WTC11 (cell line): ENCODE measurements around the gene TRIM50. TPM values are rescaled to one million over a fixed set of nuclear protein-coding genes. Genes with fewer than 3 reads are reported as not detected.

Source experiments
- ATAC-seq: fragments of 200-7000 bp; cut with Tn5 transposase; 2 replicates; pipeline ENCODE4 v1.10.0; 2021; ENCODE audit warnings: mild to moderate bottlenecking, moderate library complexity
- CTCF ChIA-PET: fragments of 300-600 bp; sonication (Branson Sonifier 250); formaldehyde crosslinking; loops from one replicate; lab custom pipeline; 2021; ENCODE audit warnings: antibody characterized with exemption; lab: Charles Lee
- POLR2A ChIA-PET: fragments of 350-600 bp; sonication (Branson Sonifier 250); formaldehyde crosslinking; loops from one replicate; lab custom pipeline; 2021; ENCODE audit warnings: antibody characterized with exemption; lab: Charles Lee
- DNase-seq: peaks from one replicate; pipeline ENCODE4 v3.0.0; 2021; ENCODE audit warnings: low spot score
- H3K27ac Mint-ChIP-seq: 2 replicates; pipeline ENCODE4 v1.8.0; 2021; ENCODE audit warnings: mixed read lengths
- H3K27me3 Mint-ChIP-seq: 2 replicates; pipeline ENCODE4 v1.8.0; 2021; ENCODE audit warnings: low read depth, mild to moderate bottlenecking, moderate library complexity, mixed read lengths
- H3K36me3 Mint-ChIP-seq: 2 replicates; pipeline ENCODE4 v1.8.0; 2021; ENCODE audit warnings: mixed read lengths
- H3K4me1 Mint-ChIP-seq: 2 replicates; pipeline ENCODE4 v1.8.0; 2022; ENCODE audit warnings: mixed read lengths
- H3K4me3 Mint-ChIP-seq: 2 replicates; pipeline ENCODE4 v1.8.0; 2021; ENCODE audit warnings: mild to moderate bottlenecking, moderate library complexity, mixed read lengths
- H3K9me3 Mint-ChIP-seq: 2 replicates; pipeline ENCODE4 v1.8.0; 2021; ENCODE audit warnings: mixed read lengths
- ETV6 ChIP-seq: sonication (generic); formaldehyde crosslinking; IDR thresholded peaks from 2 replicates; pipeline ENCODE4 v1.8.1; 2022; ENCODE audit warnings: mild to moderate bottlenecking, missing genetic modification reagents
- FOXJ3 ChIP-seq: sonication (generic); formaldehyde crosslinking; IDR thresholded peaks from 2 replicates; pipeline ENCODE4 v1.9.0; 2021; ENCODE audit warnings: missing genetic modification reagents, mild to moderate bottlenecking, borderline replicate concordance
- GRHL2 ChIP-seq: fragments of 250-450 bp; sonication (Bioruptor Pico); IDR thresholded peaks from 2 replicates; pipeline ENCODE4 v1.8.0; 2022; ENCODE audit warnings: mild to moderate bottlenecking, moderate library complexity; ENCODE audit not compliant: insufficient replicate concordance, severe bottlenecking
- MXD4 ChIP-seq: fragments of 250-450 bp; sonication (Bioruptor Pico); IDR thresholded peaks from 2 replicates; pipeline ENCODE4 v1.8.0; 2021; ENCODE audit warnings: mild to moderate bottlenecking, moderate library complexity, borderline replicate concordance
- NR2C2 ChIP-seq: sonication (generic); formaldehyde crosslinking; IDR thresholded peaks from 2 replicates; pipeline ENCODE4 v1.8.0; 2022; ENCODE audit warnings: mild to moderate bottlenecking, missing genetic modification reagents
- SOX15 ChIP-seq: fragments of 250-450 bp; sonication (Bioruptor Pico); IDR thresholded peaks from 2 replicates; pipeline ENCODE4 v1.9.0; 2021; ENCODE audit warnings: mild to moderate bottlenecking
- TCF7 ChIP-seq: sonication (generic); formaldehyde crosslinking; IDR thresholded peaks from 2 replicates; pipeline ENCODE4 v1.8.0; 2022; ENCODE audit warnings: mild to moderate bottlenecking, low read depth, missing genetic modification reagents, moderate library complexity
- ZNF121 ChIP-seq: sonication (generic); formaldehyde crosslinking; IDR thresholded peaks from 2 replicates; pipeline ENCODE4 v1.8.0; 2023; ENCODE audit warnings: missing genetic modification reagents
- ZNF317 ChIP-seq: sonication (generic); formaldehyde crosslinking; IDR thresholded peaks from 2 replicates; pipeline ENCODE4 v1.8.1; 2023; ENCODE audit warnings: low read depth, mild to moderate bottlenecking, moderate library complexity, missing genetic modification reagents, borderline replicate concordance
- ZNF416 ChIP-seq: fragments of 250-450 bp; sonication (Bioruptor Pico); IDR thresholded peaks from 2 replicates; pipeline ENCODE4 v1.9.0; 2021; ENCODE audit warnings: mild to moderate bottlenecking, inconsistent platforms
- ZNF671 ChIP-seq: fragments of 250-450 bp; sonication (Bioruptor Pico); IDR thresholded peaks from 2 replicates; pipeline ENCODE4 v1.8.0; 2021; ENCODE audit warnings: mild to moderate bottlenecking
- total RNA-seq: library from RNA; stranded (reverse); gene quantifications from 3 replicates; pipeline ENCODE4 v1.2.3, GENCODE V29; 2021
- TF ChIP-seq, protein P1 (sequence below): sonication (generic); formaldehyde crosslinking; IDR thresholded peaks from 2 replicates; pipeline ENCODE4 v1.8.1; 2022; ENCODE audit warnings: mild to moderate bottlenecking, missing genetic modification reagents, moderate library complexity, borderline replicate concordance
- TF ChIP-seq, protein P2 (sequence below): sonication (generic); formaldehyde crosslinking; IDR thresholded peaks from 2 replicates; pipeline ENCODE4 v1.8.1; 2022; ENCODE audit warnings: missing genetic modification reagents, borderline replicate concordance
- TF ChIP-seq, protein P3 (sequence below): sonication (generic); formaldehyde crosslinking; IDR thresholded peaks from 2 replicates; pipeline ENCODE4 v1.8.1; 2022; ENCODE audit warnings: mild to moderate bottlenecking, moderate library complexity, missing genetic modification reagents
- TF ChIP-seq, protein P4 (sequence below): sonication (generic); formaldehyde crosslinking; IDR thresholded peaks from 2 replicates; pipeline ENCODE4 v1.8.0; 2023; ENCODE audit warnings: mild to moderate bottlenecking, missing genetic modification reagents
- TF ChIP-seq, protein P5 (sequence below): sonication (generic); formaldehyde crosslinking; IDR thresholded peaks from 2 replicates; pipeline ENCODE4 v1.8.0; 2022; ENCODE audit warnings: missing genetic modification reagents
- TF ChIP-seq, protein P6 (sequence below): sonication (generic); formaldehyde crosslinking; IDR thresholded peaks from 2 replicates; pipeline ENCODE4 v1.8.1; 2023; ENCODE audit warnings: mild to moderate bottlenecking, missing genetic modification reagents, moderate library complexity
- TF ChIP-seq, protein P7 (sequence below): sonication (generic); formaldehyde crosslinking; IDR thresholded peaks from 2 replicates; pipeline ENCODE4 v1.8.1; 2023; ENCODE audit warnings: mild to moderate bottlenecking, moderate library complexity, missing genetic modification reagents
- TF ChIP-seq, protein P8 (sequence below): fragments of 250-450 bp; sonication (Bioruptor Pico); IDR thresholded peaks from 2 replicates; pipeline ENCODE4 v1.8.0; 2021; ENCODE audit warnings: mild to moderate bottlenecking

Gene TRIM50
- total RNA-seq, 1 experiment from 2014 or later, result 0.15 TPM

DNA sequence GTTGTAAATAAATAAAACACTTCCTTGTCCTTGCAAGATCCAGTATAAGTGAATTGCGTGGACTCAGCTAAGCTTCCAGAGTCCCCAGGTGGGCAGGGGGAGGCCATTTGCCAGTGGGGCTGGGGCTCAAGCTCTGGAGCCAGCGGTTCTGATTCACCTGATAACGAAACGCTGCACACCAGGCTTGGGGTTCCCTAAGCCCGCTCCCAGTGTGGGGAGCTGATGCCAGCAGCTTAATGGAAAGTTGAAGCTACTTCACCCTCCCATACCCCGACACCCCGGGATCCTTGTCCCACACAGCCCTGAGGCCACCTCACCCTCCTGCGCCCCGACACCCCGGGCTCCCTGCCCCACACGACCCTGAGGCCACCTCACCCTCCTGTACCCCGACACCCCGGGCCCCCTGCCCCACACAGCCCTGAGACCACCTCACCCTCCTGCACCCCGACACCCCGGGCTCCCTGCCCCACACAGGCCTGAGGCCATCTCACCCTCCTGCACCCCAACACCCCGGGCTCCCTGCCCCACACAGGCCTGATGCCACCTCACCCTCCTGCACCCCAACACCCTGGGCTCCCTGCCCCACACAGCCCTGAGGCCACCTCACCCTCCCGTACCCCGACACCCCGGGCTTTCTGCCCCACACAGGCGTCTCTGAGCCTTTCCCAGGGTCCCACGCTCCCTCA, 30.9 kb upstream of the TRIM50 start (continued):
- TF ChIP-seq, protein P1, sequence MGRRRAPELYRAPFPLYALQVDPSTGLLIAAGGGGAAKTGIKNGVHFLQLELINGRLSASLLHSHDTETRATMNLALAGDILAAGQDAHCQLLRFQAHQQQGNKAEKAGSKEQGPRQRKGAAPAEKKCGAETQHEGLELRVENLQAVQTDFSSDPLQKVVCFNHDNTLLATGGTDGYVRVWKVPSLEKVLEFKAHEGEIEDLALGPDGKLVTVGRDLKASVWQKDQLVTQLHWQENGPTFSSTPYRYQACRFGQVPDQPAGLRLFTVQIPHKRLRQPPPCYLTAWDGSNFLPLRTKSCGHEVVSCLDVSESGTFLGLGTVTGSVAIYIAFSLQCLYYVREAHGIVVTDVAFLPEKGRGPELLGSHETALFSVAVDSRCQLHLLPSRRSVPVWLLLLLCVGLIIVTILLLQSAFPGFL (CRISPR knock-in tag), result no peak
- TF ChIP-seq, protein P2, sequence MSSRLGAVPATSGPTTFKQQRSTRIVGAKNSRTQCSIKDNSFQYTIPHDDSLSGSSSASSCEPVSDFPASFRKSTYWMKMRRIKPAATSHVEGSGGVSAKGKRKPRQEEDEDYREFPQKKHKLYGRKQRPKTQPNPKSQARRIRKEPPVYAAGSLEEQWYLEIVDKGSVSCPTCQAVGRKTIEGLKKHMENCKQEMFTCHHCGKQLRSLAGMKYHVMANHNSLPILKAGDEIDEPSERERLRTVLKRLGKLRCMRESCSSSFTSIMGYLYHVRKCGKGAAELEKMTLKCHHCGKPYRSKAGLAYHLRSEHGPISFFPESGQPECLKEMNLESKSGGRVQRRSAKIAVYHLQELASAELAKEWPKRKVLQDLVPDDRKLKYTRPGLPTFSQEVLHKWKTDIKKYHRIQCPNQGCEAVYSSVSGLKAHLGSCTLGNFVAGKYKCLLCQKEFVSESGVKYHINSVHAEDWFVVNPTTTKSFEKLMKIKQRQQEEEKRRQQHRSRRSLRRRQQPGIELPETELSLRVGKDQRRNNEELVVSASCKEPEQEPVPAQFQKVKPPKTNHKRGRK, result no peak
- TF ChIP-seq, protein P3, sequence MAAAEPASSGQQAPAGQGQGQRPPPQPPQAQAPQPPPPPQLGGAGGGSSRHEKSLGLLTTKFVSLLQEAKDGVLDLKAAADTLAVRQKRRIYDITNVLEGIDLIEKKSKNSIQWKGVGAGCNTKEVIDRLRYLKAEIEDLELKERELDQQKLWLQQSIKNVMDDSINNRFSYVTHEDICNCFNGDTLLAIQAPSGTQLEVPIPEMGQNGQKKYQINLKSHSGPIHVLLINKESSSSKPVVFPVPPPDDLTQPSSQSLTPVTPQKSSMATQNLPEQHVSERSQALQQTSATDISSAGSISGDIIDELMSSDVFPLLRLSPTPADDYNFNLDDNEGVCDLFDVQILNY (CRISPR knock-in tag), result no peak
- TF ChIP-seq SOX15 (CRISPR knock-in tag) (no peak), FOXJ3 (CRISPR knock-in tag) (no peak), ZNF671 (CRISPR knock-in tag) (no peak)
- TF ChIP-seq, protein P4, sequence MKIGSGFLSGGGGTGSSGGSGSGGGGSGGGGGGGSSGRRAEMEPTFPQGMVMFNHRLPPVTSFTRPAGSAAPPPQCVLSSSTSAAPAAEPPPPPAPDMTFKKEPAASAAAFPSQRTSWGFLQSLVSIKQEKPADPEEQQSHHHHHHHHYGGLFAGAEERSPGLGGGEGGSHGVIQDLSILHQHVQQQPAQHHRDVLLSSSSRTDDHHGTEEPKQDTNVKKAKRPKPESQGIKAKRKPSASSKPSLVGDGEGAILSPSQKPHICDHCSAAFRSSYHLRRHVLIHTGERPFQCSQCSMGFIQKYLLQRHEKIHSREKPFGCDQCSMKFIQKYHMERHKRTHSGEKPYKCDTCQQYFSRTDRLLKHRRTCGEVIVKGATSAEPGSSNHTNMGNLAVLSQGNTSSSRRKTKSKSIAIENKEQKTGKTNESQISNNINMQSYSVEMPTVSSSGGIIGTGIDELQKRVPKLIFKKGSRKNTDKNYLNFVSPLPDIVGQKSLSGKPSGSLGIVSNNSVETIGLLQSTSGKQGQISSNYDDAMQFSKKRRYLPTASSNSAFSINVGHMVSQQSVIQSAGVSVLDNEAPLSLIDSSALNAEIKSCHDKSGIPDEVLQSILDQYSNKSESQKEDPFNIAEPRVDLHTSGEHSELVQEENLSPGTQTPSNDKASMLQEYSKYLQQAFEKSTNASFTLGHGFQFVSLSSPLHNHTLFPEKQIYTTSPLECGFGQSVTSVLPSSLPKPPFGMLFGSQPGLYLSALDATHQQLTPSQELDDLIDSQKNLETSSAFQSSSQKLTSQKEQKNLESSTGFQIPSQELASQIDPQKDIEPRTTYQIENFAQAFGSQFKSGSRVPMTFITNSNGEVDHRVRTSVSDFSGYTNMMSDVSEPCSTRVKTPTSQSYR (CRISPR knock-in tag), result no peak
- TF ChIP-seq, protein P5, sequence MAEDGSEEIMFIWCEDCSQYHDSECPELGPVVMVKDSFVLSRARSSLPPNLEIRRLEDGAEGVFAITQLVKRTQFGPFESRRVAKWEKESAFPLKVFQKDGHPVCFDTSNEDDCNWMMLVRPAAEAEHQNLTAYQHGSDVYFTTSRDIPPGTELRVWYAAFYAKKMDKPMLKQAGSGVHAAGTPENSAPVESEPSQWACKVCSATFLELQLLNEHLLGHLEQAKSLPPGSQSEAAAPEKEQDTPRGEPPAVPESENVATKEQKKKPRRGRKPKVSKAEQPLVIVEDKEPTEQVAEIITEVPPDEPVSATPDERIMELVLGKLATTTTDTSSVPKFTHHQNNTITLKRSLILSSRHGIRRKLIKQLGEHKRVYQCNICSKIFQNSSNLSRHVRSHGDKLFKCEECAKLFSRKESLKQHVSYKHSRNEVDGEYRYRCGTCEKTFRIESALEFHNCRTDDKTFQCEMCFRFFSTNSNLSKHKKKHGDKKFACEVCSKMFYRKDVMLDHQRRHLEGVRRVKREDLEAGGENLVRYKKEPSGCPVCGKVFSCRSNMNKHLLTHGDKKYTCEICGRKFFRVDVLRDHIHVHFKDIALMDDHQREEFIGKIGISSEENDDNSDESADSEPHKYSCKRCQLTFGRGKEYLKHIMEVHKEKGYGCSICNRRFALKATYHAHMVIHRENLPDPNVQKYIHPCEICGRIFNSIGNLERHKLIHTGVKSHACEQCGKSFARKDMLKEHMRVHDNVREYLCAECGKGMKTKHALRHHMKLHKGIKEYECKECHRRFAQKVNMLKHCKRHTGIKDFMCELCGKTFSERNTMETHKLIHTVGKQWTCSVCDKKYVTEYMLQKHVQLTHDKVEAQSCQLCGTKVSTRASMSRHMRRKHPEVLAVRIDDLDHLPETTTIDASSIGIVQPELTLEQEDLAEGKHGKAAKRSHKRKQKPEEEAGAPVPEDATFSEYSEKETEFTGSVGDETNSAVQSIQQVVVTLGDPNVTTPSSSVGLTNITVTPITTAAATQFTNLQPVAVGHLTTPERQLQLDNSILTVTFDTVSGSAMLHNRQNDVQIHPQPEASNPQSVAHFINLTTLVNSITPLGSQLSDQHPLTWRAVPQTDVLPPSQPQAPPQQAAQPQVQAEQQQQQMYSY (CRISPR knock-in tag), result no peak

DNA sequence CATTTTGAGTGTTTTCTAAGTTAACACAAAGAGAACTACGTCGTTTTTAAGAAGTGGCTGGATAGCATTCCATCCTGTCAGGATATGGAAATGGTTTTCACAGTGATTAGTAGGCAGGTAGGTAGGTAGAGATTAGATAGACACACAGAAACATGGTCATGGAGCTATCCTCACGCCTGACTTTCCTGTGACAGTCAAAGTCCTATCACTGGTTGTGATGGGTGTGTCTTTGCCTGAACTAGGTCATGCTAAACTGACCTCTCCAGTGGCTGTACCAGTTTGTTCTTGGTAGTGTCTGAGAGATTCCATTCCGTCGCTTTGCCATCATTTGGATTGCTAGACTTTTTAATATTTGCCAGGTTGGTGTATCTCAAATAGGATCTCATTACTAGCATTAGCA, 28.3 kb upstream of the TRIM50 start:
- H3K27ac Mint-ChIP-seq, result no peak overlapping the region
- POLR2A ChIA-PET, result no interaction called here
- peaks cover 11% of the 10 kb centered on the region for H3K36me3 Mint-ChIP-seq
- ATAC-seq, result no peak
- no peak for DNase-seq
- no peaks in the 10 kb centered on the region for H3K27me3 Mint-ChIP-seq
- H3K4me1 Mint-ChIP-seq, result peaks cover 14% of the 10 kb centered on the region
- peaks cover 15% of the 10 kb centered on the region for H3K9me3 Mint-ChIP-seq
- H3K4me3 Mint-ChIP-seq, result no peak overlapping the region
- CTCF ChIA-PET, result no interaction called here
- TF ChIP-seq TCF7 (CRISPR knock-in tag) (no peak), ZNF317 (no peak), GRHL2 (CRISPR knock-in tag) (no peak), NR2C2 (CRISPR knock-in tag) (no peak), ZNF121 (no peak), ZNF416 (CRISPR knock-in tag) (no peak), ETV6 (CRISPR knock-in tag) (no peak), MXD4 (CRISPR knock-in tag) (no peak)
- TF ChIP-seq, protein P6, sequence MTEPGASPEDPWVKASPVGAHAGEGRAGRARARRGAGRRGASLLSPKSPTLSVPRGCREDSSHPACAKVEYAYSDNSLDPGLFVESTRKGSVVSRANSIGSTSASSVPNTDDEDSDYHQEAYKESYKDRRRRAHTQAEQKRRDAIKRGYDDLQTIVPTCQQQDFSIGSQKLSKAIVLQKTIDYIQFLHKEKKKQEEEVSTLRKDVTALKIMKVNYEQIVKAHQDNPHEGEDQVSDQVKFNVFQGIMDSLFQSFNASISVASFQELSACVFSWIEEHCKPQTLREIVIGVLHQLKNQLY (CRISPR knock-in tag), result no peak
- TF ChIP-seq, protein P7, sequence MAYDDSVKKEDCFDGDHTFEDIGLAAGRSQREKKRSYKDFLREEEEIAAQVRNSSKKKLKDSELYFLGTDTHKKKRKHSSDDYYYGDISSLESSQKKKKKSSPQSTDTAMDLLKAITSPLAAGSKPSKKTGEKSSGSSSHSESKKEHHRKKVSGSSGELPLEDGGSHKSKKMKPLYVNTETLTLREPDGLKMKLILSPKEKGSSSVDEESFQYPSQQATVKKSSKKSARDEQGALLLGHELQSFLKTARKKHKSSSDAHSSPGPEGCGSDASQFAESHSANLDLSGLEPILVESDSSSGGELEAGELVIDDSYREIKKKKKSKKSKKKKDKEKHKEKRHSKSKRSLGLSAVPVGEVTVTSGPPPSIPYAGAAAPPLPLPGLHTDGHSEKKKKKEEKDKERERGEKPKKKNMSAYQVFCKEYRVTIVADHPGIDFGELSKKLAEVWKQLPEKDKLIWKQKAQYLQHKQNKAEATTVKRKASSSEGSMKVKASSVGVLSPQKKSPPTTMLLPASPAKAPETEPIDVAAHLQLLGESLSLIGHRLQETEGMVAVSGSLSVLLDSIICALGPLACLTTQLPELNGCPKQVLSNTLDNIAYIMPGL (CRISPR knock-in tag), result no peak
- TF ChIP-seq, protein P8, sequence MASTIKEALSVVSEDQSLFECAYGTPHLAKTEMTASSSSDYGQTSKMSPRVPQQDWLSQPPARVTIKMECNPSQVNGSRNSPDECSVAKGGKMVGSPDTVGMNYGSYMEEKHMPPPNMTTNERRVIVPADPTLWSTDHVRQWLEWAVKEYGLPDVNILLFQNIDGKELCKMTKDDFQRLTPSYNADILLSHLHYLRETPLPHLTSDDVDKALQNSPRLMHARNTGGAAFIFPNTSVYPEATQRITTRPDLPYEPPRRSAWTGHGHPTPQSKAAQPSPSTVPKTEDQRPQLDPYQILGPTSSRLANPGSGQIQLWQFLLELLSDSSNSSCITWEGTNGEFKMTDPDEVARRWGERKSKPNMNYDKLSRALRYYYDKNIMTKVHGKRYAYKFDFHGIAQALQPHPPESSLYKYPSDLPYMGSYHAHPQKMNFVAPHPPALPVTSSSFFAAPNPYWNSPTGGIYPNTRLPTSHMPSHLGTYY (CRISPR knock-in tag), result no peak
